Loucy (cell line): ENCODE data around the gene RPL6.

ENCODE experiments used
- H2AFZ ChIP-seq: fragments of 200-600 bp; sonication (generic); 2 replicates; pipeline ENCODE4 v1.6.0; 2016; ENCODE audit warnings: antibody characterized with exemption, mild to moderate bottlenecking, low read length, moderate library complexity
- H3F3A ChIP-seq: fragments of 200-600 bp; 2 replicates; pipeline ENCODE4 v1.6.0; 2016; ENCODE audit warnings: antibody characterized with exemption, low read depth, mild to moderate bottlenecking
- H3K27me3 ChIP-seq: fragments of 200-600 bp; sonication (generic); 2 replicates; pipeline ENCODE4 v1.6.1; 2014; ENCODE audit warnings: low read length, mild to moderate bottlenecking; ENCODE audit not compliant: insufficient read depth, poor library complexity, severe bottlenecking
- H3K36me3 ChIP-seq: fragments of 200-600 bp; sonication (generic); 2 replicates; pipeline ENCODE4 v1.6.1; 2016; ENCODE audit warnings: low read length; ENCODE audit not compliant: insufficient read depth
- H3K4me1 ChIP-seq: fragments of 200-600 bp; sonication (generic); 2 replicates; pipeline ENCODE4 v1.5.1; 2014; ENCODE audit warnings: low read length, mild to moderate bottlenecking; ENCODE audit not compliant: insufficient read depth, poor library complexity, severe bottlenecking
- H3K4me2 ChIP-seq: fragments of 200-600 bp; sonication (generic); 2 replicates; pipeline ENCODE4 v1.6.0; 2014; ENCODE audit warnings: antibody characterized with exemption, low read length, low read depth, mild to moderate bottlenecking; ENCODE audit not compliant: poor library complexity, severe bottlenecking
- H3K4me3 ChIP-seq: fragments of 200-600 bp; sonication (generic); 2 replicates; pipeline ENCODE4 v1.5.1; 2014; ENCODE audit warnings: low read length, mild to moderate bottlenecking, mixed read lengths; ENCODE audit not compliant: poor library complexity, severe bottlenecking
- H3K79me2 ChIP-seq: fragments of 200-600 bp; sonication (generic); 2 replicates; pipeline ENCODE4 v1.6.1; 2014; ENCODE audit warnings: low read length; ENCODE audit not compliant: insufficient read depth
- H3K9ac ChIP-seq: fragments of 200-600 bp; sonication (generic); 2 replicates; pipeline ENCODE4 v1.6.0; 2014; ENCODE audit warnings: mild to moderate bottlenecking, low read depth, low read length, moderate library complexity; ENCODE audit not compliant: poor library complexity, severe bottlenecking
- H3K9me2 ChIP-seq: fragments of 200-600 bp; sonication (generic); replicated peaks from 2 replicates; pipeline ENCODE4 v1.6.1; 2016; ENCODE audit warnings: low read depth, low read length, mixed read lengths
- H3K9me3 ChIP-seq: fragments of 200-600 bp; sonication (generic); 2 replicates; pipeline ENCODE4 v1.6.1; 2014; ENCODE audit warnings: mild to moderate bottlenecking, antibody characterized with exemption, low read length, low read depth; ENCODE audit not compliant: insufficient read depth
- H4K20me1 ChIP-seq: fragments of 200-600 bp; sonication (generic); 2 replicates; pipeline ENCODE4 v1.6.0; 2014; ENCODE audit warnings: antibody characterized with exemption, low read length, mild to moderate bottlenecking; ENCODE audit not compliant: insufficient read depth, poor library complexity, severe bottlenecking
- EZH2phosphoT487 ChIP-seq: fragments of 200-600 bp; IDR thresholded peaks from 2 replicates; pipeline ENCODE4 v1.6.1; 2018; ENCODE audit warnings: antibody characterized with exemption, mild to moderate bottlenecking, moderate library complexity, borderline replicate concordance
- TF ChIP-seq, protein P1 (sequence below): fragments of 200-600 bp; sonication (generic); conservative IDR thresholded peaks from 2 replicates; pipeline ENCODE4 v1.5.1; 2014; ENCODE audit warnings: mild to moderate bottlenecking, antibody characterized with exemption, low read length

RPL6 gene

DNA sequence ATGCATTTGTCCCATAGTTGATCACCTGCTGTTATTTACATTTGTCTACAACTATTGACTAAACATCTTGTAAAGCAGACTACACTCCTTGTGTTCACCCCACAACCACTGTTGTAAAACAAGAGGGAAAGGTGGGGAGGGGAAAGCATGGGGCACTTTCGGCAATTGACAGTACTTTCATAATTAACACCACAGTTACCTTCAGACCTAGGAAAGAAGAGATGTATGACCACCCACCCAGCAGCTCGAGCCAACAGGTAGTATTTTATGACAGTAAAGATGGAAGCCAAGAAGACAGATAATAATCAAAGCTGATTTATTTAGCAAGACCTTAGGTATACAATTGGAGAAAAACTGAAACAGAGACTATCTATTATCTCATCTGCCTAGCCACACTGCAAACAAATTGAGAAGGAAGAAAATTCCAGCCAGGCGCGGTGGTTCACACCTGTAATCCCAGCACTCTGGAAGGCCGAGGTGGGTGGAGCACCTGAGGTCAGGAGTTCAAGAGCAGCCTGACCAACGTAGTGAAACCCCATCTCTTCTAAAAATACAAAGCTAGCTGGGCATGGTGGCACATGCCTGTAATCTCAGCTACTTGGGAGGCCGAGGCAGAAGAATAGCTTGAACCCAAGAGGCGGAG, 38.4 kb downstream of the RPL6 start:
- Histone ChIP-seq H3K4me2 (no peak overlapping the region), H3K9ac (no peak overlapping the region), H3K27me3 (no peaks in the 10 kb centered on the region), H4K20me1 (peaks cover 32% of the 10 kb centered on the region), H3F3A (no peaks in the 10 kb centered on the region), H2AFZ (no peak overlapping the region), H3K9me2 (no peaks in the 10 kb centered on the region), H3K9me3 (no peaks in the 10 kb centered on the region), H3K4me1 (peaks cover 2% of the 10 kb centered on the region), H3K4me3 (no peak overlapping the region), H3K79me2 (peaks cover 89% of the 10 kb centered on the region), H3K36me3 (no peaks in the 10 kb centered on the region)
- TF ChIP-seq, protein P1, sequence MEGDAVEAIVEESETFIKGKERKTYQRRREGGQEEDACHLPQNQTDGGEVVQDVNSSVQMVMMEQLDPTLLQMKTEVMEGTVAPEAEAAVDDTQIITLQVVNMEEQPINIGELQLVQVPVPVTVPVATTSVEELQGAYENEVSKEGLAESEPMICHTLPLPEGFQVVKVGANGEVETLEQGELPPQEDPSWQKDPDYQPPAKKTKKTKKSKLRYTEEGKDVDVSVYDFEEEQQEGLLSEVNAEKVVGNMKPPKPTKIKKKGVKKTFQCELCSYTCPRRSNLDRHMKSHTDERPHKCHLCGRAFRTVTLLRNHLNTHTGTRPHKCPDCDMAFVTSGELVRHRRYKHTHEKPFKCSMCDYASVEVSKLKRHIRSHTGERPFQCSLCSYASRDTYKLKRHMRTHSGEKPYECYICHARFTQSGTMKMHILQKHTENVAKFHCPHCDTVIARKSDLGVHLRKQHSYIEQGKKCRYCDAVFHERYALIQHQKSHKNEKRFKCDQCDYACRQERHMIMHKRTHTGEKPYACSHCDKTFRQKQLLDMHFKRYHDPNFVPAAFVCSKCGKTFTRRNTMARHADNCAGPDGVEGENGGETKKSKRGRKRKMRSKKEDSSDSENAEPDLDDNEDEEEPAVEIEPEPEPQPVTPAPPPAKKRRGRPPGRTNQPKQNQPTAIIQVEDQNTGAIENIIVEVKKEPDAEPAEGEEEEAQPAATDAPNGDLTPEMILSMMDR, result no peak
- no peak for TF ChIP-seq EZH2phosphoT487

DNA sequence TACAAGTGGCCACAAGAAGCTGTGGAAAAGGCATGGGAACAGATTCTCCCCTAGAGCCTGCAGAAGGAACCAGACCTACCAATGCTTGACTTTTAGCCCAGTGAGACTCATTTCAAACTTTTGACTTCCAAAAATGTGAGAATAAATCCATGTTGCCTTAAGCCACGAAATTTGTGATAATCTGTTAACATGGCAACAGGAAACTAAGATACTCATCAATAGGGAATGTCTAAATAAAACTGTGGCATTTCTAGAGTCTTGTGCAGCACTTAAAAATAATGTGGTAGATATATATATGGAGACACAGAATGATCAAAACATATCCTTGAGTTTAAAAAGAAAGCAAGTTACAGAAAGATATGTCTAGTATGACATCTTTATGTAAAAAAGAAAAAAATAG, 39.2 kb downstream of the RPL6 start:
- Histone ChIP-seq H3K79me2 (peaks cover 89% of the 10 kb centered on the region), H3K4me3 (no peak overlapping the region), H3K27me3 (no peaks in the 10 kb centered on the region), H3K9me3 (no peaks in the 10 kb centered on the region), H2AFZ (no peak overlapping the region), H3K4me2 (no peak overlapping the region), H3K9ac (no peak overlapping the region), H4K20me1 (peaks cover 25% of the 10 kb centered on the region), H3K4me1 (peaks cover 2% of the 10 kb centered on the region), H3K36me3 (no peaks in the 10 kb centered on the region), H3K9me2 (no peaks in the 10 kb centered on the region), H3F3A (no peaks in the 10 kb centered on the region)
- TF ChIP-seq, protein P1, result no peak
- no peak for TF ChIP-seq EZH2phosphoT487

DNA sequence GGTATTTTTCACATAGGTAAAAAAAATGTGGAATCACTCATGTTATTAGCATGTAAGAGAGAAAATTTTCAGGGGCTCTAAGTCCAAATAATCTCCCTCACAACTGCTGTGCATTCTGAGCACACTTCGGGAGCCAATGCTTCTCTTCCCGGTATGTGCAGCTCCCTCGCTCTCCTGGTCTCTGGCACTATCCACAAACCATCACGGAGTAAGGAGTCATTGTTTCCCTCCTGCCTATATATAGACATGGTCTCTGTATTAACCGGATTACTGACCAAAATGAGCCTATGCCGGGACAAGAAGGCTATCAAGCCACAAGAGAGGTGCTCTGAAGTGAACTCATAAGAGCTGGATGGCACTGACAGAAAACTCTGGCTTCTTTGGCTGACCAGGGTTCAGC, 40.5 kb downstream of the RPL6 start:
- H3K4me3 ChIP-seq, result no peak overlapping the region
- no peaks in the 10 kb centered on the region for H3K9me3 ChIP-seq
- H3K36me3 ChIP-seq, result no peaks in the 10 kb centered on the region
- H3K9ac ChIP-seq, result no peak overlapping the region
- peaks cover 2% of the 10 kb centered on the region for H3K4me1 ChIP-seq
- no peaks in the 10 kb centered on the region for H3K9me2 ChIP-seq
- peaks cover 20% of the 10 kb centered on the region for H4K20me1 ChIP-seq
- peaks cover 87% of the 10 kb centered on the region for H3K79me2 ChIP-seq
- TF ChIP-seq, protein P1, result no peak
- TF ChIP-seq EZH2phosphoT487, result no peak
- no peak overlapping the region for H2AFZ ChIP-seq
- H3K4me2 ChIP-seq, result no peak overlapping the region
- H3F3A ChIP-seq, result no peaks in the 10 kb centered on the region
- no peaks in the 10 kb centered on the region for H3K27me3 ChIP-seq
